H9 (cell line): ENCODE results near the gene LPAR6. TPM values are rescaled to one million over a fixed set of nuclear protein-coding genes. Genes with fewer than 3 reads are reported as not detected.

Experiments used
- DNase-seq: peaks from one replicate; pipeline ENCODE4 v3.0.0-alpha.2; 2017
- H2AFZ ChIP-seq: one replicate; pipeline ENCODE4 v1.6.1; 2013; ENCODE audit warnings: mild to moderate bottlenecking, low read length, control low read depth, moderate library complexity
- H2AK5ac ChIP-seq: 2 replicates; pipeline ENCODE4 v1.6.1; 2013; ENCODE audit warnings: low read length, control low read depth, mixed read lengths; ENCODE audit not compliant: insufficient read length
- H2BK120ac ChIP-seq: one replicate; pipeline ENCODE4 v1.6.1; 2013; ENCODE audit warnings: low read depth, mild to moderate bottlenecking, low read length, control low read depth, inconsistent platforms; ENCODE audit not compliant: poor library complexity, severe bottlenecking
- H2BK12ac ChIP-seq: 2 replicates; pipeline ENCODE4 v1.6.1; 2013; ENCODE audit warnings: low read length, control low read depth, mixed read lengths, low read depth; ENCODE audit not compliant: insufficient read length
- H2BK15ac ChIP-seq: 2 replicates; pipeline ENCODE4 v1.6.1; 2013; ENCODE audit warnings: low read depth, low read length, control low read depth
- H2BK20ac ChIP-seq: one replicate; pipeline ENCODE4 v1.6.1; 2013; ENCODE audit warnings: low read depth, mild to moderate bottlenecking, low read length, control low read depth, inconsistent platforms; ENCODE audit not compliant: poor library complexity, severe bottlenecking
- H2BK5ac ChIP-seq: 2 replicates; pipeline ENCODE4 v1.6.1; 2013; ENCODE audit warnings: low read length, control low read depth, mixed read lengths; ENCODE audit not compliant: insufficient read length
- H3K14ac ChIP-seq: 2 replicates; pipeline ENCODE4 v1.6.1; 2013; ENCODE audit warnings: low read length, control low read depth; ENCODE audit not compliant: insufficient read depth
- H3K18ac ChIP-seq: 2 replicates; pipeline ENCODE4 v1.6.1; 2013; ENCODE audit warnings: low read depth, mild to moderate bottlenecking, mixed read lengths, low read length, control low read depth; ENCODE audit not compliant: insufficient read length
- H3K23ac ChIP-seq: 2 replicates; pipeline ENCODE4 v1.6.1; 2013; ENCODE audit warnings: low read length, control low read depth, mixed read lengths, low read depth; ENCODE audit not compliant: insufficient read length
- H3K23me2 ChIP-seq: 2 replicates; pipeline ENCODE4 v1.6.1; 2013; ENCODE audit warnings: low read depth, mild to moderate bottlenecking, mixed read lengths, low read length, control low read depth; ENCODE audit not compliant: insufficient read length, poor library complexity, severe bottlenecking
- H3K27ac ChIP-seq: 2 replicates; pipeline ENCODE4 v1.5.1; 2013; ENCODE audit warnings: low read length, control low read depth, mixed read lengths, low read depth; ENCODE audit not compliant: insufficient read length
- H3K27me3 ChIP-seq: 2 replicates; pipeline ENCODE4 v1.6.1; 2013; ENCODE audit warnings: low read length, control low read depth, inconsistent platforms; ENCODE audit not compliant: insufficient read depth
- H3K4ac ChIP-seq: 2 replicates; pipeline ENCODE4 v1.6.1; 2013; ENCODE audit warnings: low read depth, mild to moderate bottlenecking, control low read depth, inconsistent platforms, low read length, moderate library complexity
- H3K4me1 ChIP-seq: 2 replicates; pipeline ENCODE4 v1.6.1; 2013; ENCODE audit warnings: low read length, control low read depth, inconsistent platforms; ENCODE audit not compliant: insufficient read depth
- H3K4me2 ChIP-seq: 2 replicates; pipeline ENCODE4 v1.6.1; 2013; ENCODE audit warnings: low read length, control low read depth, mixed read lengths; ENCODE audit not compliant: insufficient read length, insufficient read depth
- H3K56ac ChIP-seq: 2 replicates; pipeline ENCODE4 v1.6.1; 2013; ENCODE audit warnings: low read depth, mild to moderate bottlenecking, mixed read lengths, low read length, control low read depth; ENCODE audit not compliant: insufficient read length
- H3K79me1 ChIP-seq: 2 replicates; pipeline ENCODE4 v1.6.1; 2013; ENCODE audit warnings: low read depth, mild to moderate bottlenecking, moderate library complexity, low read length, control low read depth, inconsistent platforms; ENCODE audit not compliant: insufficient read depth, poor library complexity, severe bottlenecking
- H3K79me2 ChIP-seq: 2 replicates; pipeline ENCODE4 v1.6.1; 2013; ENCODE audit warnings: low read length, control low read depth, inconsistent platforms; ENCODE audit not compliant: insufficient read depth
- H3K9ac ChIP-seq: 2 replicates; pipeline ENCODE4 v1.6.1; 2013; ENCODE audit warnings: low read length, control low read depth, mixed read lengths; ENCODE audit not compliant: insufficient read length; ENCODE audit errors: extremely low read depth
- H3K9me3 ChIP-seq: one replicate; pipeline ENCODE4 v1.6.1; 2013; ENCODE audit warnings: low read depth, low read length, inconsistent platforms; ENCODE audit not compliant: control insufficient read depth
- H3T11ph ChIP-seq: one replicate; pipeline ENCODE4 v1.6.1; 2013; ENCODE audit warnings: mild to moderate bottlenecking, low read length, control low read depth, inconsistent platforms
- H4K20me1 ChIP-seq: one replicate; pipeline ENCODE4 v1.6.1; 2013; ENCODE audit not compliant: control insufficient read depth, insufficient read length, insufficient read depth
- H4K5ac ChIP-seq: 2 replicates; pipeline ENCODE4 v1.6.1; 2013; ENCODE audit warnings: low read depth, mild to moderate bottlenecking, mixed read lengths, low read length, control low read depth; ENCODE audit not compliant: insufficient read length
- H4K8ac ChIP-seq: replicated peaks from 2 replicates; pipeline ENCODE4 v1.6.1; 2013; ENCODE audit warnings: low read length, control low read depth, mixed read lengths, low read depth; ENCODE audit not compliant: insufficient read length
- H4K91ac ChIP-seq: 2 replicates; pipeline ENCODE4 v1.6.1; 2013; ENCODE audit warnings: low read depth, mild to moderate bottlenecking, moderate library complexity, mixed read lengths, low read length, control low read depth; ENCODE audit not compliant: insufficient read length
- H3K27ac Mint-ChIP-seq, 3 experiments: 2 replicates in 2 of 3; 3 replicates in 1 of 3; pipeline ENCODE4 v1.8.0; 2020 to 2021; ENCODE audit warnings: mixed read lengths in 3 of 3, mild to moderate bottlenecking in 1 of 3, moderate library complexity in 1 of 3
- H3K27me3 Mint-ChIP-seq: 2 replicates; pipeline ENCODE4 v1.8.0; 2021; ENCODE audit warnings: low read depth, mild to moderate bottlenecking, moderate library complexity, mixed read lengths
- H3K36me3 Mint-ChIP-seq, 3 experiments: 2 replicates in 2 of 3; 3 replicates in 1 of 3; pipeline ENCODE4 v1.8.0; 2020 to 2021; ENCODE audit warnings: low read depth in 3 of 3, mixed read lengths in 3 of 3; ENCODE audit not compliant: insufficient read depth in 1 of 3
- H3K4me1 Mint-ChIP-seq, 2 experiments: 2 replicates each; pipeline ENCODE4 v1.8.0; 2020; ENCODE audit warnings: mixed read lengths in 2 of 2
- H3K4me3 Mint-ChIP-seq, 2 experiments: 2 replicates in 1 of 2; 3 replicates in 1 of 2; pipeline ENCODE4 v1.8.0; 2020 to 2021; ENCODE audit warnings: mild to moderate bottlenecking in 2 of 2, mixed read lengths in 2 of 2, moderate library complexity in 1 of 2
- H3K9me3 Mint-ChIP-seq, 2 experiments: 2 replicates in 1 of 2; 3 replicates in 1 of 2; pipeline ENCODE4 v1.8.0; 2020; ENCODE audit warnings: mild to moderate bottlenecking in 2 of 2, mixed read lengths in 2 of 2, moderate library complexity in 1 of 2
- CTCF ChIP-seq: fragments of 200-600 bp; sonication (generic); conservative IDR thresholded peaks from 3 replicates; pipeline ENCODE4 v1.8.0; 2021; ENCODE audit warnings: antibody characterized with exemption, mild to moderate bottlenecking
- WGBS: extraction: QIAGEN DNeasy Blood & Tissue Kit; methylation state at CpG from one replicate; pipeline ENCODE4 v1.1.7; 2013; ENCODE audit warnings: missing lambda C conversion rate, low lambda C conversion rate, mixed read lengths; ENCODE audit not compliant: insufficient read length; ENCODE audit errors: extremely low coverage; 5-methylcytosine and 5-hydroxymethylcytosine counted together
- total RNA-seq: library from RNA; stranded (reverse); gene quantifications from 2 replicates; pipeline ENCODE4 v1.2.1, GENCODE V29; 2021

Gene LPAR6
- total RNA-seq, 1 experiment from 2014 or later: 4.2 TPM

GRCh38 chr13:48400850-48401291, 12.0 kb downstream of the LPAR6 start:
- H4K91ac ChIP-seq: no peak overlapping the region
- no peak overlapping the region for H3K4ac ChIP-seq
- no peak overlapping the region for H3K9ac ChIP-seq
- H3K23ac ChIP-seq: no peak overlapping the region
- no peak overlapping the region for H2BK12ac ChIP-seq
- no peak overlapping the region for H4K5ac ChIP-seq
- H3K79me1 ChIP-seq: no peaks in the 10 kb centered on the region
- WGBS: no CpG with 5 or more reads among the region's 1 CpG
- H3K56ac ChIP-seq: no peak overlapping the region
- no peaks in the 10 kb centered on the region for H3K23me2 ChIP-seq
- no peak overlapping the region for H2AFZ ChIP-seq
- Mint-ChIP-seq H3K27ac (peak overlapping the region in 1 of 3 experiments; percentile 41; a peak in 2 of 7 replicates), H3K4me3 (no peak overlapping the region), H3K36me3 (peaks cover 3 to 7% (median 5%) of the 10 kb centered on the region in 3 experiments; a peak in 6 of 7 replicates), H3K27me3 (no peaks in the 10 kb centered on the region), H3K4me1 (no peaks in the 10 kb centered on the region), H3K9me3 (peaks cover 7 to 8% of the 10 kb centered on the region in 2 experiments; a peak in 3 of 5 replicates)
- H2BK5ac ChIP-seq: no peak overlapping the region
- no peaks in the 10 kb centered on the region for H3K79me2 ChIP-seq
- H3K9me3 ChIP-seq: no peaks in the 10 kb centered on the region
- H3K14ac ChIP-seq: no peak overlapping the region
- DNase-seq: no peak
- H3K18ac ChIP-seq: no peak overlapping the region
- H3T11ph ChIP-seq: no peak overlapping the region
- no peaks in the 10 kb centered on the region for H3K4me1 ChIP-seq
- no peak overlapping the region for H4K8ac ChIP-seq
- no peaks in the 10 kb centered on the region for H4K20me1 ChIP-seq
- H2BK20ac ChIP-seq: no peak overlapping the region
- H3K27me3 ChIP-seq: no peaks in the 10 kb centered on the region
- H2AK5ac ChIP-seq: no peak overlapping the region
- H2BK15ac ChIP-seq: no peak overlapping the region
- no peak overlapping the region for H2BK120ac ChIP-seq
- TF ChIP-seq CTCF: no peak
- H3K27ac ChIP-seq: no peak overlapping the region
- H3K4me2 ChIP-seq: no peak overlapping the region
